Stimulated activated effector memory CD8-positive, alpha-beta T cell treated with anti-CD3 and anti-CD28 coated beads, Interleukin-12 subunit alpha, Interleukin-12 subunit beta, amount 100 ng/mL, for 72 hours (primary cell): ENCODE results near the gene IL10.
A peak's percentile ranks its signal among the peaks of the same experiment; 100 is the strongest.

Source experiments
- ATAC-seq: fragments of 150-1000 bp; cut with Tn5 transposase; 2 replicates; pipeline ENCODE4 v1.10.0; 2021
- DNase-seq, 2 donors: peaks; one replicate each; pipeline ENCODE4 v3.0.0; 2021 to 2022; ENCODE audit warnings: low spot score in 2 of 2
- H3K27ac Mint-ChIP-seq: one replicate; pipeline ENCODE4 v1.8.0; 2022; ENCODE audit warnings: mild to moderate bottlenecking, mixed read lengths
- H3K36me3 Mint-ChIP-seq: one replicate; pipeline ENCODE4 v1.8.0; 2022; ENCODE audit warnings: mild to moderate bottlenecking, mixed read lengths
- H3K4me1 Mint-ChIP-seq: one replicate; pipeline ENCODE4 v1.8.0; 2022; ENCODE audit warnings: mixed read lengths
- H3K4me3 Mint-ChIP-seq: one replicate; pipeline ENCODE4 v1.8.0; 2022; ENCODE audit warnings: mild to moderate bottlenecking, mixed read lengths
- H3K9me3 Mint-ChIP-seq: one replicate; pipeline ENCODE4 v1.8.0; 2022; ENCODE audit warnings: mixed read lengths

The IL10 gene

GRCh38 chr1:206721454-206721853, 50.8 kb downstream of the IL10 start:
- Mint-ChIP-seq H3K4me3 (no peak overlapping the region), H3K4me1 (peaks cover 82% of the 10 kb centered on the region), H3K36me3 (no peaks in the 10 kb centered on the region), H3K27ac (peak overlapping the region; percentile 87), H3K9me3 (no peaks in the 10 kb centered on the region)
- DNase-seq: no peak
- no peak for ATAC-seq

- no peak overlapping the region for H3K4me3 Mint-ChIP-seq
- no peaks in the 10 kb centered on the region for H3K9me3 Mint-ChIP-seq
- H3K27ac Mint-ChIP-seq: peak overlapping the region; percentile 87
- DNase-seq: no peak
- ATAC-seq: no peak
- H3K36me3 Mint-ChIP-seq: no peaks in the 10 kb centered on the region
- H3K4me1 Mint-ChIP-seq: peaks cover 83% of the 10 kb centered on the region
Observed at GRCh38 chr1:206719169-206719839, 53.0 kb downstream of the IL10 start.

- Mint-ChIP-seq H3K27ac (peak overlapping the region; percentile 84), H3K4me3 (peak overlapping the region; percentile 57), H3K36me3 (no peaks in the 10 kb centered on the region), H3K4me1 (peaks cover 80% of the 10 kb centered on the region), H3K9me3 (no peaks in the 10 kb centered on the region)
- no peak for DNase-seq
- peak; percentile 40 for ATAC-seq
Observed at GRCh38 chr1:206717674-206717989, 54.7 kb downstream of the IL10 start.
